IMR-90 (cell line): ENCODE results near the gene RPS10. TPM values are rescaled to one million over a fixed set of nuclear protein-coding genes. Genes with fewer than 3 reads are reported as not detected.

Experiments used
- ATAC-seq: fragments of 200-7000 bp; cut with Tn5 transposase; 2 replicates; pipeline ENCODE4 v1.9.1; 2020; ENCODE audit warnings: low read depth, mild to moderate bottlenecking, moderate library complexity
- BruUV-seq: library from RNA; stranded (reverse); fragments of 400-500 nt; replicated peaks from 2 replicates; lab custom pipeline; 2021; lab: Mats Ljungman, UMichigan
- CTCF ChIA-PET: fragments of 300-600 bp; formaldehyde crosslinking; extraction: SDS; loops from one replicate; lab custom pipeline; 2021; ENCODE audit warnings: antibody characterized with exemption; lab: Yijun Ruan, JAX
- POLR2A ChIA-PET: fragments of 300-600 bp; sonication (Branson Sonifier 250); formaldehyde crosslinking; loops from one replicate; lab custom pipeline; 2022; ENCODE audit warnings: antibody characterized with exemption; ENCODE audit not compliant: unreplicated experiment; lab: Charles Lee
- DNase-seq: peaks from one replicate; pipeline ENCODE4 v3.0.0; 2013
- H2AFZ ChIP-seq: replicated peaks from 2 replicates; pipeline ENCODE3; 2013; ENCODE audit warnings: low read length, mild to moderate bottlenecking; ENCODE audit not compliant: poor library complexity
- H2AK5ac ChIP-seq: 2 replicates; pipeline ENCODE4 v1.6.1; 2013; ENCODE audit warnings: low read depth, low read length, inconsistent platforms
- H2AK9ac ChIP-seq: replicated peaks from 2 replicates; pipeline ENCODE3; 2013; ENCODE audit warnings: mild to moderate bottlenecking, low read depth, low read length, moderate library complexity; ENCODE audit not compliant: poor library complexity
- H2BK120ac ChIP-seq: 2 replicates; pipeline ENCODE4 v1.6.1; 2013; ENCODE audit warnings: low read depth, low read length, inconsistent platforms
- H2BK15ac ChIP-seq: 3 replicates; pipeline ENCODE4 v1.6.1; 2013; ENCODE audit warnings: low read depth, low read length, inconsistent platforms
- H2BK20ac ChIP-seq: 2 replicates; pipeline ENCODE4 v1.6.1; 2013; ENCODE audit warnings: low read depth, mild to moderate bottlenecking, inconsistent platforms, low read length, moderate library complexity
- H2BK5ac ChIP-seq: 2 replicates; pipeline ENCODE4 v1.6.1; 2013; ENCODE audit warnings: mild to moderate bottlenecking, low read depth, low read length, inconsistent platforms; ENCODE audit not compliant: poor library complexity, severe bottlenecking
- H3K14ac ChIP-seq: replicated peaks from 2 replicates; pipeline ENCODE4 v1.6.1; 2013; ENCODE audit warnings: low read depth, low read length, inconsistent platforms
- H3K18ac ChIP-seq: 2 replicates; pipeline ENCODE4 v1.6.1; 2013; ENCODE audit warnings: low read depth, low read length, control low read depth
- H3K23ac ChIP-seq: 2 replicates; pipeline ENCODE4 v1.6.1; 2013; ENCODE audit warnings: low read depth, low read length, inconsistent platforms
- H3K27ac ChIP-seq: 2 replicates; pipeline ENCODE4 v1.5.1; 2013; ENCODE audit warnings: mild to moderate bottlenecking, control low read depth, low read length; ENCODE audit not compliant: insufficient read depth
- H3K27me3 ChIP-seq: 2 replicates; pipeline ENCODE4 v1.6.1; 2013; ENCODE audit warnings: low read length; ENCODE audit not compliant: control insufficient read depth, insufficient read depth
- H3K36me3 ChIP-seq: 2 replicates; pipeline ENCODE4 v1.6.1; 2013; ENCODE audit warnings: low read length, mixed read lengths; ENCODE audit not compliant: control insufficient read depth, insufficient read depth
- H3K4ac ChIP-seq: 2 replicates; pipeline ENCODE4 v1.6.1; 2013; ENCODE audit warnings: low read depth, low read length, inconsistent platforms
- H3K4me1 ChIP-seq: 2 replicates; pipeline ENCODE4 v1.6.1; 2013; ENCODE audit warnings: low read length, mixed read lengths; ENCODE audit not compliant: control insufficient read depth, insufficient read depth
- H3K4me2 ChIP-seq: 2 replicates; pipeline ENCODE4 v1.6.1; 2013; ENCODE audit warnings: low read depth, mild to moderate bottlenecking, control low read depth, low read length, moderate library complexity
- H3K4me3 ChIP-seq: 2 replicates; pipeline ENCODE4 v1.5.1; 2013; ENCODE audit warnings: low read depth, mild to moderate bottlenecking, control low read depth, low read length, moderate library complexity; ENCODE audit not compliant: insufficient read depth
- H3K56ac ChIP-seq: 2 replicates; pipeline ENCODE4 v1.6.1; 2013; ENCODE audit warnings: low read length, inconsistent platforms; ENCODE audit not compliant: insufficient read depth; ENCODE audit errors: extremely low read depth
- H3K79me1 ChIP-seq, 2 experiments: 2 replicates each; pipeline ENCODE4 v1.6.1; 2013; ENCODE audit warnings: low read length in 2 of 2, inconsistent platforms in 1 of 2, low read depth in 1 of 2
- H3K9ac ChIP-seq: 2 replicates; pipeline ENCODE4 v1.6.1; 2013; ENCODE audit warnings: low read depth, low read length, control low read depth
- H3K9me1 ChIP-seq: 2 replicates; pipeline ENCODE4 v1.6.1; 2013; ENCODE audit warnings: low read length, inconsistent platforms; ENCODE audit not compliant: insufficient read depth
- H3K9me3 ChIP-seq: 2 replicates; pipeline ENCODE4 v1.6.1; 2013; ENCODE audit warnings: low read length; ENCODE audit not compliant: control insufficient read depth, insufficient read depth
- H4K20me1 ChIP-seq: 2 replicates; pipeline ENCODE4 v1.6.1; 2013; ENCODE audit warnings: low read length, inconsistent platforms; ENCODE audit not compliant: insufficient read depth
- H4K5ac ChIP-seq: 2 replicates; pipeline ENCODE4 v1.6.1; 2013; ENCODE audit warnings: mild to moderate bottlenecking, low read depth, low read length, control low read depth
- H4K8ac ChIP-seq, 2 experiments: 2 replicates each; pipeline ENCODE4 v1.6.1; 2013; ENCODE audit warnings: low read depth in 2 of 2, low read length in 2 of 2, control low read depth in 1 of 2, inconsistent platforms in 1 of 2
- H4K91ac ChIP-seq: 2 replicates; pipeline ENCODE4 v1.6.1; 2013; ENCODE audit warnings: low read depth, low read length, inconsistent platforms; ENCODE audit not compliant: insufficient read depth
- BHLHE40 ChIP-seq: fragments of 150-350 bp; IDR thresholded peaks from 2 replicates; pipeline ENCODE4 v1.6.1; 2016; ENCODE audit warnings: mild to moderate bottlenecking, low read depth, low read length
- CHD1 ChIP-seq: IDR thresholded peaks from 2 replicates; pipeline ENCODE4 v1.6.1; 2012; ENCODE audit warnings: low read depth, low read length, improper control_type of control experiment
- CTCF ChIP-seq: conservative IDR thresholded peaks from 2 replicates; pipeline ENCODE4 v1.5.1; 2012; ENCODE audit warnings: mild to moderate bottlenecking, low read depth, low read length, improper control_type of control experiment
- ELK1 ChIP-seq: fragments of 150-350 bp; IDR thresholded peaks from 2 replicates; pipeline ENCODE4 v1.6.1; 2016; ENCODE audit warnings: low read depth, mild to moderate bottlenecking, low read length, moderate library complexity, borderline replicate concordance
- MAZ ChIP-seq: IDR thresholded peaks from 2 replicates; pipeline ENCODE4 v1.6.1; 2012; ENCODE audit warnings: low read depth, mild to moderate bottlenecking, low read length, improper control_type of control experiment, moderate library complexity, borderline replicate concordance
- MXI1 ChIP-seq: IDR thresholded peaks from 2 replicates; pipeline ENCODE4 v1.6.1; 2012; ENCODE audit warnings: low read depth, mild to moderate bottlenecking, low read length, moderate library complexity, borderline replicate concordance
- NFE2L2 ChIP-seq: fragments of 150-350 bp; IDR thresholded peaks from 2 replicates; pipeline ENCODE4 v1.6.1; 2016; ENCODE audit warnings: low read depth, mild to moderate bottlenecking, low read length
- POLR2A ChIP-seq: IDR thresholded peaks from 2 replicates; pipeline ENCODE4 v1.6.1; 2012; ENCODE audit warnings: mild to moderate bottlenecking, low read depth, low read length
- RAD21 ChIP-seq: IDR thresholded peaks from 2 replicates; pipeline ENCODE4 v1.6.1; 2012; ENCODE audit warnings: low read length, improper control_type of control experiment
- SMC3 ChIP-seq: fragments of 150-350 bp; IDR thresholded peaks from 2 replicates; pipeline ENCODE4 v1.6.1; 2016; ENCODE audit warnings: low read depth, mild to moderate bottlenecking, antibody characterized with exemption, low read length, moderate library complexity
- WGBS, 2 experiments: methylation state at CpG; one replicate each; pipeline versions ENCODE4 v1.1.5 to v1.1.7; 2013; ENCODE audit warnings: missing lambda C conversion rate in 2 of 2; ENCODE audit not compliant: insufficient read length in 1 of 2; ENCODE audit errors: extremely low coverage in 2 of 2; 5-methylcytosine and 5-hydroxymethylcytosine counted together
- dilution Hi-C: fragments of 300-500 bp; cut with HindIII; formaldehyde crosslinking; loops from one replicate; pipeline ENCODE4 v1.14.3; 2018; ENCODE audit warnings: low sequenced_read_pairs; ENCODE audit not compliant: unreplicated experiment
- in situ Hi-C: fragments of 300-500 bp; cut with MboI; formaldehyde crosslinking; loops from 3 replicates; pipeline ENCODE4 v1.14.3; 2019; ENCODE audit warnings: low sequenced_read_pairs, inconsistent platforms, mixed read lengths
- intact Hi-C: fragments of 100-400 bp; cut with micrococcal nuclease; formaldehyde crosslinking; loops from 2 replicates; pipeline ENCODE4 v1.10.0; 2022
- polyA plus RNA-seq, 3 experiments: library from polyadenylated mRNA; depleted of rRNA; stranded (reverse); fragments of >200 nt; gene quantifications; 2 replicates each; pipeline ENCODE4 v1.2.3, GENCODE V29; 2012; ENCODE audit warnings: low replicate concordance in 1 of 3
- total RNA-seq: library from RNA; depleted of rRNA; stranded (reverse); fragments of >200 nt; gene quantifications from 2 replicates; pipeline ENCODE4 v1.2.3, GENCODE V29; 2012
- TF ChIP-seq, protein P1 (sequence below): fragments of 150-350 bp; IDR thresholded peaks from 2 replicates; pipeline ENCODE4 v1.6.1; 2017; ENCODE audit warnings: mild to moderate bottlenecking, antibody characterized with exemption, low read length, low read depth

Gene RPS10
- total and polyA plus RNA-seq, 2 of the 4 experiments (the other 2 are of a cell fraction): 5,462 to 5,584 TPM

GRCh38 chr6:34463849-34464248, 38.0 kb upstream of the RPS10 start:
- 83% methylated on average over 2 of the region's 4 CpGs; no CpG with 5 or more reads in 1 of the 2 experiments for whole genome bisulfite sequencing, 2 experiments
- no peak overlapping the region for H2AK5ac ChIP-seq
- H3K4ac ChIP-seq: no peak overlapping the region
- H3K9me1 ChIP-seq: no peaks in the 10 kb centered on the region; the same call in 1 of the 2 replicates
- in situ Hi-C loops: no loop called here
- no peak overlapping the region for H2BK20ac ChIP-seq
- ATAC-seq (no peak), DNase-seq (no peak)
- H2AK9ac ChIP-seq: peak overlapping the region; percentile 72
- no peak overlapping the region for H3K56ac ChIP-seq
- peaks cover 4% of the 10 kb centered on the region; the same call in 1 of the 2 replicates for H3K4me1 ChIP-seq
- no peak overlapping the region for H2BK120ac ChIP-seq
- dilution Hi-C loops: no loop called here
- H3K4me3 ChIP-seq: no peak overlapping the region
- no peak overlapping the region for H3K18ac ChIP-seq
- no peak overlapping the region for H3K27ac ChIP-seq
- no peaks in the 10 kb centered on the region for H3K79me1 ChIP-seq
- no peak overlapping the region for H2BK5ac ChIP-seq
- H3K23ac ChIP-seq: no peak overlapping the region
- H4K20me1 ChIP-seq: no peaks in the 10 kb centered on the region
- no peak overlapping the region for H3K14ac ChIP-seq
- POLR2A ChIA-PET: no interaction called here
- no peak overlapping the region for H4K8ac ChIP-seq
- H3K4me2 ChIP-seq: no peak overlapping the region
- no peaks in the 10 kb centered on the region for H3K9me3 ChIP-seq
- H3K27me3 ChIP-seq: peaks cover 35% of the 10 kb centered on the region
- TF ChIP-seq POLR2A (no peak), CHD1 (no peak), NFE2L2 (no peak), MXI1 (no peak), RAD21 (no peak), ELK1 (no peak), BHLHE40 (no peak), SMC3 (no peak), MAZ (no peak), CTCF (no peak)
- TF ChIP-seq, protein P1, sequence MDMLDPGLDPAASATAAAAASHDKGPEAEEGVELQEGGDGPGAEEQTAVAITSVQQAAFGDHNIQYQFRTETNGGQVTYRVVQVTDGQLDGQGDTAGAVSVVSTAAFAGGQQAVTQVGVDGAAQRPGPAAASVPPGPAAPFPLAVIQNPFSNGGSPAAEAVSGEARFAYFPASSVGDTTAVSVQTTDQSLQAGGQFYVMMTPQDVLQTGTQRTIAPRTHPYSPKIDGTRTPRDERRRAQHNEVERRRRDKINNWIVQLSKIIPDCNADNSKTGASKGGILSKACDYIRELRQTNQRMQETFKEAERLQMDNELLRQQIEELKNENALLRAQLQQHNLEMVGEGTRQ: no peak
- H4K91ac ChIP-seq: no peak overlapping the region
- no peaks in the 10 kb centered on the region for H3K36me3 ChIP-seq
- CTCF ChIA-PET: no interaction called here
- no peak overlapping the region for H3K9ac ChIP-seq
- no TSS peak for BruUV-seq
- H4K5ac ChIP-seq: no peak overlapping the region
- no peak overlapping the region for H2AFZ ChIP-seq
- intact Hi-C loops: no loop called here
- no peak overlapping the region for H2BK15ac ChIP-seq
